Retina (tissue), 1 donor: ENCODE results near the gene EFR3B.
"Not testable (repeated sequence)": the region's sequence is repeated elsewhere in the genome, so short reads cannot be mapped to it uniquely, and the experiment has no call there.

Source experiments
- DNase-seq: peaks from one replicate; pipeline ENCODE4 v3.0.0-alpha.2; 2016

The EFR3B gene

DNA sequence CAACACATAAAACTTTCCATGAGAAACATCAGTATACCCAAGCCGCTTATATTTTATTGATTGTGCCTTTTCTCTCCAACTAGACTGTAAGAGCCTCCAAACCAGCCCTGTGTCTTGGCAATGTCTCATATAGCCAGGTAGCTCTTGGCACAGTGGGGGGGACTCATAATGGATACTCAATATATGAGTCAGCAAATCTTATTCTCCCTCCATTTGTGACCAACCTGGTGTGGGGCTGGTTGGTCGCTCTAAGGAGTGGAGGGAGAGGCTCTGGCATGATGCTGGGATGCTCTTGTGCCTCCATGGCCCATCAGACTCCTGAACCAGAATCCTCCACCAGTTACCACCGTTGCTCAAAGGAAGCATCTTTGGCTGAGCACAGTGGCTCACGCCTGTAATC is 32.0 kb downstream of the EFR3B start:
- no peak for DNase-seq

DNA sequence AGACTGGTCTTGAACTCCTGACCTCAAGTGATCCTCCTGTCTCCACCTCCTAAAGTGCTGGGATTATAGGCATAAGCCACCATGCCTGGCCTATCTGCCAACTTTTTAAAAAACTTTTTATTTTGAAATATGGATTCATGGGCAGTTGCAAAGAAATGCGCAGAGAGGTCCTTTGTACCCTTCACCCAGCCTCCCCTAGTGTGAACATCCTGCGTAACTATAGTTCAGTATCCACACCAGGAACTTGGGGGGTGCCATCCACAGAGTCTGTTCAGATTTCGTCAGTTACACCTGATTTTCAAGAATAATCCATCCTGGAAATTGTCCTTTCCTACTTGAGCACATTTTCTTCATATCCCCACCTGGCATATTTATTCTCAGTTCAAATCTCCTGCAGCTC is 33.0 kb downstream of the EFR3B start:
- no peak for DNase-seq

DNA sequence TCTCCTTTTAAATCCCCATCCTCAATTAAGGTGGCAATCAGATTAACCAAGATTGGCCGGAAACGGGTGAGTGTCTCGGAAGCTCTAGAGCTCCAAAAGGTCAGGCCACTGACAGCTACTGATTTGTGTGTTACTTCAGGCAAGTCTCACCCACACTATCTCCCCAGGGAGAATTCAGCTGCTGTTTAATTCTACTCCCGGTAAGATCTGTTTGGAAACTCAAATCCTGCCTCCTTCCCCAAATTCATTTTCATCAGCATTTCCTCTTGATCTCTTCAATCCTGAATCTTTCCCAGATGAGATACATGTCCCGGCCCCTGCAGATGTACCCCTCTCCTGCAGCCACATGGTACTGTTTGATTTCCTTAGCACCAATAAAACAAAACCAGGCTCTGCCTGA is 34.9 kb downstream of the EFR3B start:
- peak; percentile 49 for DNase-seq

DNA sequence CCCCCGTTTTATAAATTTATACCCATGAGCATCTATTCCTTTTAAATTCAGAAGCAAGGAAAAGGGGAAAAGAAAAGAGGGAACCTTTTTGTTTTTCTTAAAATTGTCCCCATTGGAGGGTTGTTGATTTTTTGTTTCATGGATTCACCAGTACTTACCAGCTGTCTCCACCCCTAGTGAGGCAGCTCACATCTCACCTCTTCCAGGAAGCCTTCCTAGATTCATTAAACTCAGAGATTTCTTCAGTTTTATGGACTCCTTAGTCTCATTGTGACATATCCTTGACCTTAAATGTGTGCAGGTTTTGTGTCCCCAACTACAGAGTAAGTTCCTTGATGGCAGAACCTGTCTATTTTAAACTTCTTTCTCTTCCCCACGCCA is 35.9 kb downstream of the EFR3B start:
- DNase-seq: no peak

DNA sequence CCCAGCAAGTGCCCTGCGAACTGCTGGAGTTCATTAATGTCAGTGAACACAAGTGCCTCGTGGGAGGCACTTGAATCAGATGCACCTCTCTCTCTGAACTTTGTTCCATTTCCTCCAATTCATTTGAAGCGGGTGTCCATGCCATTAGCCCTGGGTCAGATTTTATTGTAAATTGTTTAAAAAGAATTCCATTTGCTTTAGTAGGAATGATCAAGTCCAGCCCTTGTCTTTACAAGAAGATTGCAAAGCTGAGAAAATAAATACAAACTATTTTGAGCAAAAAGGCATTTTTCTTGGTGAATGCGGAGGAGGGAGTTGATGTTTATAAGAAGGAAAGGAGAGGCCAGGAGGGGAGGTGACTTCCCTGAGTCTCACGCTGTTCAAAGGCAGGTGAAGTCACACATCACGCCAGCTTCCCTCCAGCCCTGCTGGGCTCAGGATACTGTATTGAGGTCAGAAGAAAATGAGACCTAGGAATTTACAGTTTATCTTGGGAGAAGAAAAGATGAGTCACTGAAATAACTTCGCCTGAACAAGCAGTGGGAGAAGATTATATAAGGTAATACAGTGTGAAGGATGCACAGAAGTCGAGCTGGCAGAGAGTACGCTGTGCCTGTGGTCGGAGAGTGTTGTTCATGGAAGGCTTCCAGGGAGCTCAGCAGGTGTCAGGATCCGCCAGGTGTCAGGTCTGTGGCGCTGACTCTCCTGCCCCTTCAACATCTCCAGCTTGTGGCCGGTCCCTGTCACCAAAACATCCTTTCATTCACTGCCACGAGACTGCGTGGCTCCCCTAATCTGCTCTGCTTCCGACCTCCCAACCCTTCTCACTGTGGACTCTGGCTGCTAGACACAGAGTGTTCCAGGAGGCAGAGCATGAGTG is 36.5 kb downstream of the EFR3B start:
- DNase-seq: no peak

DNA sequence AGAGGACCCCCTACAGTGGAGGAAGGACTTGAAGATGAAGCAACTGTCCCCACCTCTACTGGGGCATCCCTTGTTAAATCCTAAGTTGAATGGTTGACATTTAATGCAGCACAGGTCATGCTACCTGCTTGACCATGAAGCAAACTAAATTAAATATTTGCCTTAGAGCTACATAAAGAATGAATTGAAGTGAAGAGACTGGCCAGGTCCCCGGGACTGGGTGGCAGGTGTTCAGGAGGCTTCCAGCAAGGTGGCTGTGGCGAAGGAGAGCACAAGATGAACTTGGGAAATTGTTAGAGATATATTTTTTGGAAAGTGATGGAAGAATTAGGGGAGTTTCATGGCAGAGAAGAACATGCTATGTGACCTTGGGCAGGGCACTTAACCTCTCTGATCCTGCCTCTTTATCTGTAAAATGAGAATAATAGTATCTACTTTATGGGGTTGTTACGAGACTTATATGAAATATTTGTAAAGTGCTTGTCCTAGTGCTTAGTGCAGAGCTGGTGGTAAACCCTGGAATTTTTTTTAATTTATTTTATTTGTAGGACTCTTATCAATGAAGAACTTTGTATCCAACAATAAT is 37.3 kb downstream of the EFR3B start:
- DNase-seq: no peak

DNA sequence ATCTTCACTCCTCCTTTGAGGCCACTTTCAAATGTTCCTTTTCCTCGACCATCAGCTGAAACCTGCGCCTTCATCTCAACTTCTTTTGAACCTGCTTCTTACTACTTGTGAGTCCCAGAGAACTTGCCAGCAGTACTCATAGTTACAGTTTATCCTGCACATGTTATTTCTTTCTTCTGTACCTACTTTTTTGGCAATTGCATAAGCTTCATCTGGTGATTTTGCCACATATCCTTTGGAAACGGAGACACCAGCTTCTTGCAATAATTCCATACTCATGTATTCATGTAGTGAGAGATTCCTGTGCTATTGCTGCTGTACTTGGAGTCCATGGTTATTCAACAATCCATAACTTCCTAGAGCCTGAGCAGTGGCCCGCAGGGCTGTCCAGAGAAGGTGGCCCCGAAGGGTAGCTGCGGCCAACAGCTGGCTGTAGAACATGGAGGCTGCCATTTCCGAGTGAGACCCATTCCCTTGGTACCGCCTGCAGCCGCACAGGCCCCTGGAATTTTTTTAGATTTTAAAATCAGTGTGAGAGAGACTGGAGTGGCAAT is 39.4 kb downstream of the EFR3B start:
- no peak for DNase-seq

DNA sequence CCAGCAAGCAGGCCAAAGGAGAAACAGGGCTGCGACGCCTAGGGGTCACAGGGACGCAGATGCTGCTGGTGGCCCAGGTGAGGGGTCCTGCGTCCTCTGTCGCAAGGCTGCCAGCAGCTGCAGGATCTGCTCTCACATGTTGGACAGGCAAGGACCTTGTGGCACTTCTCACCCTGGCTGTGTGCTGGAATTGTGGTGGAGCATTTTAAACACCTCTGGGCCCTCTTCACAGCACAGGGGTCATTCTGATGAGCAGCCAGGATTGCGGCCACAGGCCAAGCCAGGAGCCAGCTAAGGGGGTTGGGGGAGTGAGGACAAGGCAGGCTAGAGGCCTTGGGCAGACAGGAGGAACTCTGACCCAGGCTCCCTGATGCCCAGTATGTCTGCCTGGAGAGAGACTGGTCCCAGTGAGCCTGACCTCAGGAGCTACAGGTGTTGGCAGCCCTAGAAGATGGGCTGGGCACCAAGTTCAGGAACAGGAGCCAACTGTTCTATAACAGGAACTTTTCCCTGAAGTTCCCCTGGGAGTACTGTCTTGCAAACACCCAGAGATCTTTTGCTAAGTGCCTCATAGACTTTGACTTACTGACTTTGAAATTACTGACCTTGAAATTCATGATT is 40.2 kb downstream of the EFR3B start:
- no peak for DNase-seq

DNA sequence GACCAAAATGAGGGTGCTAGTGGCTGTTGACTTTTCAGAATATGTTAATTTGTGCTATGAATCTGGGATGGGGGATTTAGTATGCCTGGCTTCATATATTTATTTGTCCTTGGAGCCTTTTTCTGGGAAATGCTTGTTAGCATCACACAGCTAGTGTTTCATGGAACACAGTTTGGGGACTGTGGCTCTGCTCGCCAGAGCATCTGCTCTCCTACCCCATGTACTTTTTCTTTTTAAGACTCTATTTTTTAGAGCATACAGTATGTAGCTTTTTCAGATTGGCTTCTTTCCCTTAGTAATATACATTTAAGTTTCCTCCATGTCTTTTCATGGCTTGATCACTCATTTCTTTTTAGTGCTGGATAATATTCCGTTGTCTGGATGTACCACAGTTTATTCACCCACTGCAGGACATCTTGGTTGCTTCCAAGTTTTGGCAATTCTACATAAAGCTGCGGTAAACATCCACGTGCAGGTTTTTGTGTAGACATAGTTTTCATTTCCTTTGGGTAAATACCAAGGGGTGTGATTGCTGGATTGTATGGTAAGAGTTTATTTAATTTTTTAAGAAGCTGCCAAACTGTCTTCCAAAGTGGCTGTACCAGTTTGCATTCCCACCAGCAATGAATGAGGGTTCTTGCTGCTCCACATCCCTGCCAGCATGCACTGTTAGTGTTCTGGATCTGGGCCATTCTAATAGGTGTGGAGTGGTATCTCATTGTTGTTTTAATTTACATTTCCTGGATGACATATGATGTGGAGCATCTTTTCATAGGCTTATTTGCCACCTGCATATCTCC is 44.1 kb downstream of the EFR3B start:
- DNase-seq: no peak

DNA sequence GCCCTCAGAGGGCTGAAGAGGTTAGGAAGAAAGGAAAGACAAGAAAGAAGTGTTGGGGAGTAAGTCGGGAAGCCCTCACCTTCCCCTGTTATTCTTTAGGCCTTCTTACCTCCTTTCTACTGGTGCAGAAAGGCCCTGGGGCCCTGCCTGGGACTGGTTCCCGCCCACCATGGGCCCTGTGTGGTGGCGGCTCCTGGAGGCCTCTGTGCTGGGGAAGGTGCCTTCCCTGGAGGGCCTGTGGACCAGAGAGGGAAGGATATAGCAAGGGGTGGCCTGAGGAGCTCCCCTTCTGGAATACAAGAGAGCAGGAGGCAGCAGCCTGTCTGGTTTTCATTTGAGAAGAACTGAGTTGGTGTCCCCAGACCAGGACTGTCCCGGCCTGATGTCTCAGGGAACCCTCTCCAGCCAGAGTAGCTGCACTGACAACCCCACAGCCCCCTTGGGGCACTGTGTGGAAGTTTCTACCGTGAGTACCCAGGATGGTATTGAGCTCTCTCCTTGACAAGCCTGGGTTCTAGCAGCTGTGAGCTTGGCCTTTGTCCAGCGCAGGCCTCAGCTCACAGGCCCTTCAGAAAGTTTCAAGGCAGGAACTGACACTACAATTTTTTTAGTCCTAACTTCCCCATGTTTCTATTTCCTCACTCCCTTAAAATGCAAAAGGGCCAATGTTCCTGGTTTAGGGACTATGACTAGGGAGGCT is 47.1 kb downstream of the EFR3B start:
- no peak for DNase-seq

DNA sequence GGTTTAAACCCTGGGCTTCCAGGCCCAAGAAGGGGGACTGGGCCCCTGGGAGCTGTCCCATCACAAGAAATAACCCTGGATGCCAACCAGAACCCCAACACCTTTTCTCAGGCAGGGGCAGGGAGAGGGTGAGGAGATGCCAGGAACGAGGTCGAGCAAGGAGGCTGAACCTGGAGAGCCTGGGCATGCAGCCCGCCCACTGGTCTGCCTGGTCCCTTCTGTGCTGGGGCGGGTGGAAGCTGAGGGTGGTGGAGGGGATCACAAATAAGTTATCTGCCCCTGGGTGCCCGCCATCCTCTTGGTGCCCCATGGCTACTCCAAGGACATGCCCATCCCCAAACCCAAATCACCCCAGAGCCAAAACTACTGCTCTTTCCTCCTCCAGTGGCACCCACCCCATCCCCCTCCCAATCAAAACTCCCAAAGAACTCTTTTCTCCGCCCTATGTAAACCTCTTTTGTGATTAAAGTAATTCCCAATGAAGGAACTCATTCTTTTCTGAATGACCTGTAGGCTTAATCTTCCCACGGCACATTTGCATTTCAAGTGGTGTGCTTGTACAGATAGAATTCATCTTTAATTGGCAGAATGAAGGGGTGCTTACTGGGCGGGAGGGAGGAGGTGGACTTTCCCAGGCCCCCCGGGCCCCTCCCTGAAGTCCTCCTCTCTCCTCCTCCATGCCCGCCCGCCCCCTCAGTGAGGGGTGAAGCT is 47.9 kb downstream of the EFR3B start:
- no peak for DNase-seq

DNA sequence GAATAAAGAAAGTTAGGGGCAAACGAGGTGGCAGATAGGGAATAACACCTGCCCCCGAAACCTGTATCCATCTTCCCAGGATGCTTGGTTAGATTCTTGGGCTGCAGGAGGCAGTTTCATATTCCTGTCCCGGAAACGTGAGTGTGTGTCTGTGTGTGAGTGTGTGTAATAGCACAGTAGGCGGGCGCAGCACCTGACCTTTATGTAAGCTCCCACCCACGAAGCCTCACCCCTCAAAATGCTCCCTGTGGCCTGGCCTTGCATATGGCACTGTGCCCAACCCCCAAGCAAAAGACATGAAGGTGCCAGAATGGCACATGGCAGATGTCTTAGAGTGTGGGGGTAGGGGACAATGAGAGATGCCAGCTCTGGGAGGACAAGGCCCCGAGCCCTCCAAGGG is 48.9 kb downstream of the EFR3B start:
- peak; percentile 55 for DNase-seq

DNA sequence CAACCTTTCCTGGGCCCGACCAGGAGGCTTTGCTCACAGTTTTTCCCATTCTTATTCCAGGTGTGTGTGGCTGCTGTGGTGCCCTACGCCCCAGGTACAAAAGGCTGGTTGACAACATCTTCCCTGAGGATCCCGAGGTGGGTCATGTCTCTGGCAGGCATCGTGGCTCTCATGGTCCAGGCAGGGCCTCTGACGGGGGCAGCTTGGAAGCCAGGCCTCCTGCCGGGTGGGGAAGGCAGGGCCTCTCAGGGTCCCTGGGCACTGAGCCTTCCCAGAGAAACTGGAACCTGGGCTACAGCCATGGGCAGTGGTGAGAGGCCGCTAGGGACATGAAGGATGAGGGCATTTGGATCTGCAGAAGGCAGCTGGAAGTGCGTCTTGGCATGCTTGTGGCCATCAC is 49.4 kb downstream of the EFR3B start:
- DNase-seq: peak; percentile 52

DNA sequence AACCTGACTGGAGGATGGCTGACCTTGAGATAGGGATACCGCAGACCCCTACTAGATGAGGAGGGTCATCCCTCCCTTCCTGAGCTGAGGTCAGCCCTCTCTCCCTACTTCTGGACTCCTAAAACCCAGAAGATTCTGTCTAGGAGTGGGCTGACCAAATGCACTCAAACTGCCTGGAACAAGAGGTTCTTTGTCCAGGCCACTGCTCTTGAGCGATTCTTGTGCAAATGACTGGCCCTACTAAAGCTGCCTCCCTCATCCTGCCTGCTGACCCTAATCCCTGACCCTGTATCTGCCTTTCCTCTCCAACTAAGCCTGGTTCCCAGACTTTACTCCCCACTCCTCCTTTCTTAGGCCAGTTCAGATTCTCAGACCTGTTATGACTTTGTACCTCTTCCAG is 56.2 kb downstream of the EFR3B start:
- DNase-seq: no peak

DNA sequence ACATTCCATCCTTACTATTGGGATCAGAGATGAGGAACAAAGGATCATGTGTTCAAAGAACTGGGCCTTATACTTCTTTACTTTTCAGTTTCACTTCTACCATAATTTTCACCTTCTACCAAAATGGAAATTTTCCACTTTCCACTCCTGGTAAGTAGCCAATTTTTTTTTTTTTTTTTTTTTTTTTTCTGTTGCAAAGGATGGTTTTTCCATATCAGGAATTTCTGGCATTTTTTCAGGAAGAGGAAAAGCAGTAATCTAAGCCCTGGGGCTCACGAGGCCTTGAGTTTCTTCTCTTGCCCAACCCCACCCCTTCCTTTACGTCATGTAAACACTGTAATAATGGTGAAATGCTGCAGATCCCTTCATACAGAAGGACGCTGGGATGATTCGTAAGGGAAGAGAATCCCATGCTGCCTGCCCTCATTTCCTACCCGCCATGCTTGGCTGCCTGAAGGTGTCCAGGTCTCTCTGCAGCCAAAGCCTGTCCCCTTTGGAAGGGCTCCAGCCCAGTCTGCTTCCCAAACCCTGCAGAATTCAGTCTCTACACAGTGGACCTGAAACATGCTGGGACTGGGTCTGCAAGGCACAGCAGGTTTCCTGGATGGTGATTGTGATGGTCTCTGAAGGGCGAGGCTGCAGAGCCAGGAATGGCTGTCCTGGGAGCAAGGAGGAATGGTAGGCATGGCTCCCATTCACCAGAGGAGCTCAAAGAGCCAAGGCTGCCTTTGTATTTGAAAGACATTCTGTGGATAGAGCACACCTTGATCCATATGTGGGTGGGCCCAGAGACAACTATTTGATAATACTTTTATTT is 57.0 kb downstream of the EFR3B start:
- DNase-seq: no peak

DNA sequence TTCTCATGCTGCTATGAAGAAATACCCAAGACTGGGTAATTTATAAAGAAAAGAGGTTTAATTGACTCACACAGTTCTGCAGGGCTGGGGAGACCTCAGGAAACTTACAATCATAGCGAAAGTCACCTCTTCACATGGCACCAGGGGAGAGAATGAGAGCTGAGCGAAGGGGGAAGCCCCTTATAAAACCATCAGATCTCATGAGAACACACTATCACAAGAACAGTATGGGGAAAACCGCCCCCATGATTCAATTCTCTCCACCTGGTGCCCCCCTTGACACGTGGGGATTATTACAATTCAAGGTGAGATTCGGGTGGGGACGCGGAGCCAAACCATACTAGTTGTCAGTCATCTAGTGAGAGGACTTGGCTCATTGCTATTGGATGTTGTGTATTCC is 60.5 kb downstream of the EFR3B start:
- DNase-seq: not testable (repeated sequence)

DNA sequence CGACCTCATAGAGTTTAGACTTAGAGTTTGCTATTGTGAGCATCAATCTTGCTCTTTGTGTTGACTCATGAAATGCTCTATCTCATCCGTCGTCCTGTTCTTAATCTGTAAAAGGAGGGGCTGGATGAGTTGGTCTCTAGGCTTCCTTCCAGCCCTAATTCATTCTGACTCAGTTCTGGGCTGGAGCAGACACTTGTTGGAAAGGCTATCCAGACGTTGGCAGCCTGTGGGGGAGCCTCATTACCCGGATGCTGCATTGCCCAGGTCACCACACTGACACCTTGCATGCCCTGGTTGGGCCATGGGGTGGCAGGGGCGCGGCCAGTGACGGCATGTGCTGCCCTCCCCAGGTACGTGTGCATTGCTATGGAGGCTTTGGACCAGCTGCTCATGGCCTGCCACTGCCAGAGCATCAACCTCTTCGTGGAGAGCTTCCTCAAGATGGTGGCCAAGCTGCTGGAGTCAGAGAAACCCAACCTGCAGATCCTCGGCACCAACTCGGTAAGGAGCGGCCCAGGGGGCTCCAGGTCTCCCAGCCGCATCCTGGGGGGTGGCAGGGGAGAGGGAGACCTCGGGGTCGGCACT is 61.5 kb downstream of the EFR3B start:
- DNase-seq: no peak

DNA sequence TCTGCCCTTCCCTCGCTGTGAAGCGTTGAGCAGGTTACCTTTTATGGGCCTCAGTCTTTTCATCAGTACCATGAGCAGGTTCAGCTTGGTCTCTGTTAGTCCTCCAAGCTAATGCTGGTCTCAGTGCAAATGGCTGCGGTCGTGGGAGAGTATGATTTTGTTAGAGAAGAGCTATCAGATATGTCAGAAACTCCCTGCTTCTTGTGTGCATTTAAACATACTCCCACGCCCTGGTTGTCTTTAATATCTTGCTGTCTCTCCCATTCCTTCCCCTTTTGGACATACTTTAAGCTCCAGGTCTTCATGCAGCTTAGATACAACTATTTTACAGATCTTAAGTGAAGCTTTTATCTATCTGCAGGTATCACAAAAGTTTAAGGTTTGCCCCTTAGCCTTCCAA is 62.9 kb downstream of the EFR3B start:
- DNase-seq: no peak

DNA sequence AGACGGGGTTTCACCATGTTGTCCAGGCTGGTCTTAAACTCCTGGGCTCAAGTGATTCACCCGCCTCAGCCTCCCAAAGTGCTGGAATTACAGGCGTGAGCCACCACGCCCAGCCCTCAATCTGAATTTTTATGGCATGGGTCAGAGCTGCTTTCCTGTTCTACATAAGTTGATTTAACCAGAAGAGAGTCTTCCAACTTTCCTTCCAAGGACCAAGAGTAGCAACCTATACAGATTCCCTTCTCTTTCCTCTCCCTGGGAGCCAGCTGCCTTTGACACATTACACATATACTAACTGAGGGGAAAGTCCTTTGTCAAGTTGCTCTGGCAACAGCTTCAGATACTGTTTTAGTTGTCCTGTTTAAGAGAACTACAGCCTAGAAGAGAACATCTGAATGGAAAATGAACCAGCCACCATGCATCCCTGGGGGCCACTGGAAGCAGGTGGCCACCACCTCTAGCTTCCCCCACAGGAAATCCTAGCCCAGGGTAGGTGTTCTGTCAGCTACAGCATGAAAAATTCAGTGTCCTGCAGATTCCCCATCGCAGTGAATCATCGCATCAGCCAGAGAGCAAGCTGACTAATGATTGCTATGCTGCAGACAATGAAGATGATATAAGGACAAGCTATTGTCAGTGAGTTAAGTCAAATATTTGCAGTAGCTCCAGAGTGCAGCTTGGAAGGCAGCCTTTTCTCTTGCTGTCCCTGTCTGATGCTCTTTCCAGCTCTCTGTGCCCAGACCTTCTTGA is 63.6 kb downstream of the EFR3B start:
- DNase-seq: peak; percentile 20

DNA sequence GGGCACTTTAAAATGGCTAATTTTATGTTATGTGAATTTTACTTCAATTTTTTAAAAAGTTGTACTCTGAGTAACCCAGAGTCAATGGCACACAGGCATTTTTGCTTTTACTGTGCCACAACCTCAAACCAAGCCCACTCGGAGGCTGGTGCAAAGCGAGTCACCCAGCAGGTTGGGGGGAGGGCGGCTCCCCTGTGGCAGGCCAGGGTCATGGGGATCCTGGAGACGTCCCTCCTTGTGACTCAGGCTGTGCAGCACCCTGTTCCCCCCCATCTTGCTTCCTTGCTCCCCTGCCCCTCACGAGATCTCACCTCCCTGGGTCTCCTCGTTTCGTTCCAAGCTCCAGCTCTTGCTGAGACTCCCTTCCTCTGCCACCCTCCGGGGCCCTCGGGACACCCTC is 67.9 kb downstream of the EFR3B start:
- DNase-seq: no peak
